Measurements from ENCODE around the gene MRPS23. TPM values are rescaled to one million over a fixed set of nuclear protein-coding genes. Genes with fewer than 3 reads are reported as not detected.

Gene MRPS23
- total RNA-seq, 2 donors from 2014 or later: 1.3 to 13.7 TPM

- Histone ChIP-seq H3K27me3 (no peaks in the 10 kb centered on the region), H3K9me3 (no peaks in the 10 kb centered on the region), H3K4me1 (peaks cover 53% of the 10 kb centered on the region), H3K4me3 (no peak overlapping the region), H3K27ac (peak overlapping the region; percentile 52 to 83 (median 70)), H3K36me3 (replicated peaks in 1 of 2; ENCODE audit: insufficient read depth in 1 of 2, low read depth in 2 of 2) (no peaks in the 10 kb centered on the region)
- TF ChIP-seq POLR2A (IDR thresholded peaks at IDR 0.05) (no peak), CTCF (IDR thresholded peaks at IDR 0.05) (no peak)
- no peak for ATAC-seq
- intact Hi-C loops (cut with DNase I): no loop called here
- WGBS, 2 donors: 79 to 85% methylated on average over 15 of the region's 15 CpGs
- DNase-seq: no peak
Observed at GRCh38 chr17:57876023-57876865, 26.4 kb upstream of the MRPS23 start.

- Histone ChIP-seq H3K27ac (peak overlapping the region; percentile 52 to 83 (median 70)), H3K4me3 (no peak overlapping the region), H3K4me1 (peaks cover 47% of the 10 kb centered on the region), H3K27me3 (no peaks in the 10 kb centered on the region), H3K36me3 (replicated peaks in 1 of 2; ENCODE audit: insufficient read depth in 1 of 2, low read depth in 2 of 2) (no peaks in the 10 kb centered on the region), H3K9me3 (no peaks in the 10 kb centered on the region)
- ATAC-seq (peak; percentile 85), DNase-seq (peak; percentile 65 to 90 (median 81))
- WGBS, 2 donors: 20 to 28% methylated on average over 8 to 10 of the region's 10 CpGs
- intact Hi-C loops (cut with DNase I): no loop called here
- TF ChIP-seq CTCF (IDR thresholded peaks at IDR 0.05) (peak in 4 of 7 experiments; percentile 44 to 67 (median 53)), POLR2A (IDR thresholded peaks at IDR 0.05) (no peak)
Observed at GRCh38 chr17:57875290-57876022, 25.6 kb upstream of the MRPS23 start.

GRCh38 chr17:57874434-57875289 is 24.8 kb upstream of the MRPS23 start:
- no peaks in the 10 kb centered on the region for H3K36me3 ChIP-seq (replicated peaks in 1 of 2; ENCODE audit: insufficient read depth in 1 of 2, low read depth in 2 of 2)

GRCh38 chr17:57874058-57874419 is 24.2 kb upstream of the MRPS23 start:
- Histone ChIP-seq H3K27me3 (no peaks in the 10 kb centered on the region), H3K27ac (peak overlapping the region; percentile 52 to 83 (median 70)), H3K4me3 (no peak overlapping the region), H3K4me1 (peaks cover 37% of the 10 kb centered on the region), H3K36me3 (replicated peaks in 1 of 2; ENCODE audit: insufficient read depth in 1 of 2, low read depth in 2 of 2) (no peaks in the 10 kb centered on the region), H3K9me3 (no peaks in the 10 kb centered on the region)
- DNase-seq: no peak
- TF ChIP-seq POLR2A (IDR thresholded peaks at IDR 0.05): no peak
- no peak for TF ChIP-seq CTCF (IDR thresholded peaks at IDR 0.05)
- 79 to 82% methylated on average over 4 to 6 of the region's 7 CpGs for WGBS, 2 donors
- intact Hi-C loops (cut with DNase I): no loop called here
- ATAC-seq: no peak

More at GRCh38 chr17:57874434-57875289, 24.8 kb upstream of the MRPS23 start:
- H3K27me3 ChIP-seq: no peaks in the 10 kb centered on the region
- DNase-seq (peak in 3 of 4 donors; percentile 44 to 69 (median 52)), ATAC-seq (peak; percentile 22)
- H3K27ac ChIP-seq: peak overlapping the region; percentile 52 to 83 (median 70)
- H3K4me3 ChIP-seq: no peak overlapping the region
- 57 to 84% methylated on average over 13 to 29 of the region's 33 CpGs for WGBS, 2 donors
- no peaks in the 10 kb centered on the region for H3K9me3 ChIP-seq
- peaks cover 39% of the 10 kb centered on the region for H3K4me1 ChIP-seq
- no peak for TF ChIP-seq POLR2A (IDR thresholded peaks at IDR 0.05)
- TF ChIP-seq CTCF (IDR thresholded peaks at IDR 0.05): no peak
- intact Hi-C loops (cut with DNase I): no loop called here
